ENCODE measurements around the gene THAP7. TPM values are rescaled to one million over a fixed set of nuclear protein-coding genes. Genes with fewer than 3 reads are reported as not detected.

The THAP7 gene
- total RNA-seq, 4 donors from 2014 or later, result 38.5 to 49.0 (median 42.5) TPM

DNA sequence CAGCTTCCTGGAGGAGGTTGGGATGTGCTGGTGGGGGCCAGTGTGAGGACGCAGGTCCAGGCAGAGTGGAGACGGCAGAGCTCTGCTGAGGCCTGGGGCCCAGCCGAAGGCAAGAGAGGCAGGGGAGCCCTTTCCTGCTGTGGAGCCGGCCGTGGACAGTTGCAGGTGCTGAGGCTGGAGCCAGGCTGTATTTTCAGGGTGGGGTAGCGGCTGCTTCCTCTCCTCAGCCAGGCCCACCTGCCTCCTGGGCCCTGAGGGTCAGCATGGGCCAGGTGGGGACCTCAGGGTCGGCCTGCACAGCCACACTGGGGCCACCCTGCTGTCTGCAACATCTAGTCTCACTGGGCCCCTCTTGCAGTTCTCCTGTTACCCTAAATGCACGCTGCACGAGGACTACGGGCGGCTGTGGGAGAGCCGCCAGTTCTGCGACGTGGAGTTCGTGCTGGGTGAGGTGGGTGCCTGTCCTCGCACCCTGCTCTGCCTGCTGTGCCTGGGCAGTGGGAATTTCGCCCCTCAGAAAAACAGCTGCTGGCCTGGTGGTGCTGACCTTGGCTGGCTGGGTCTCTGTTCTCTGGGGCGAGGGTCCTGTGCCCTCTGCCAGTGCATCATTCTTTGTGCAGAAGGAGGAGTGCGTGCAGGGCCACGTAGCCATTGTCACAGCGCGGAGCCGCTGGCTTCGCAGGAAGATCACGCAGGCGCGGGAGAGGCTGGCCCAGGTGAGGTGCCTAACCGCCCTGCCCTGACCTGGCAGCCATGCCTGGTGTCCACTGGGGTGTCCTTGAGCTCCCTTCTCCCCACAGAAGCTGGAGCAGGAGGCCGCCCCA lies 8.4 kb downstream of the THAP7 start:
- Histone ChIP-seq H3K27ac (no peak overlapping the region), H3K27me3 (no peaks in the 10 kb centered on the region), H3K4me1 (peaks cover 0 to 5% (median 0%) of the 10 kb centered on the region in 3 donors), H3K4me3 (no peak overlapping the region), H3K36me3 (peaks cover 0 to 99% of the 10 kb centered on the region in 2 donors), H3K9me3 (no peaks in the 10 kb centered on the region)
- ATAC-seq, result no peak
- WGBS, 2 donors (ENCODE audit: low coverage in 1 of 2), result 80% methylated on average over 1 of the region's 29 CpGs; no CpG with 5 or more reads in 1 of the 2 donors
- TF ChIP-seq CTCF (IDR thresholded peaks at IDR 0.05) (no peak), EP300 (IDR thresholded peaks at IDR 0.05) (no peak), POLR2A (IDR thresholded peaks at IDR 0.05) (no peak), POLR2AphosphoS5 (IDR thresholded peaks at IDR 0.05) (no peak)

- Histone ChIP-seq H3K4me3 (no peak overlapping the region), H3K36me3 (peaks cover 0 to 99% of the 10 kb centered on the region in 2 donors), H3K9me3 (no peaks in the 10 kb centered on the region), H3K27me3 (no peaks in the 10 kb centered on the region), H3K27ac (no peak overlapping the region), H3K4me1 (no peaks in the 10 kb centered on the region)
- WGBS, 2 donors (ENCODE audit: low coverage in 1 of 2), result 86 to 100% methylated on average over 1 to 5 of the region's 21 CpGs
- TF ChIP-seq POLR2A (IDR thresholded peaks at IDR 0.05) (no peak), POLR2AphosphoS5 (IDR thresholded peaks at IDR 0.05) (no peak), CTCF (IDR thresholded peaks at IDR 0.05) (no peak), EP300 (IDR thresholded peaks at IDR 0.05) (no peak)
- no peak for ATAC-seq
Measured at GRCh38 chr22:20992456-20993303, 9.2 kb downstream of the THAP7 start.

DNA sequence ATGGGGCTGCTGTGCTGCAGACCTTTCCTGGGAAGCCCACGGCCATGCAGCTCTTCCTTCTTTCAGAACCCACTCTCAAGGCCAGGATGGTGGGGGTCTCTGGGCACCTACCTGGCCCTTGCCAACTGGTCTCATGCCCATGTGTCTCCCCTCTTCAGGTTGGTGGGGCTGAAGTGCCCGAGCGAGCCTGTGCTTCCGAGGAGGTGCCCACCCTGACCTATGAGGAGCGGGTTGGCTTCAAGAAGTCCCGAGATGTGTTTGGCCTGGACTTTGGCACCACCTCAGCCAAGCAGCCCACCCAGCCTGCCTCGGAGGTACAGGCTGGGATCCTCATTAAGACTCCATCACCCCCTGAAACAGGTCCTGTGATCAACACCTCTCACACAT lies 9.9 kb downstream of the THAP7 start:
- WGBS, 2 donors (ENCODE audit: low coverage in 1 of 2), result 72% methylated on average over 3 of the region's 7 CpGs; no CpG with 5 or more reads in 1 of the 2 donors
- Histone ChIP-seq H3K27ac (no peak overlapping the region), H3K4me3 (no peak overlapping the region), H3K9me3 (no peaks in the 10 kb centered on the region), H3K27me3 (no peaks in the 10 kb centered on the region), H3K4me1 (no peaks in the 10 kb centered on the region), H3K36me3 (peaks cover 0 to 99% of the 10 kb centered on the region in 2 donors)
- ATAC-seq, result no peak
- no peak for TF ChIP-seq POLR2AphosphoS5 (IDR thresholded peaks at IDR 0.05)
- TF ChIP-seq CTCF (IDR thresholded peaks at IDR 0.05), result no peak
- no peak for TF ChIP-seq EP300 (IDR thresholded peaks at IDR 0.05)
- TF ChIP-seq POLR2A (IDR thresholded peaks at IDR 0.05), result no peak

DNA sequence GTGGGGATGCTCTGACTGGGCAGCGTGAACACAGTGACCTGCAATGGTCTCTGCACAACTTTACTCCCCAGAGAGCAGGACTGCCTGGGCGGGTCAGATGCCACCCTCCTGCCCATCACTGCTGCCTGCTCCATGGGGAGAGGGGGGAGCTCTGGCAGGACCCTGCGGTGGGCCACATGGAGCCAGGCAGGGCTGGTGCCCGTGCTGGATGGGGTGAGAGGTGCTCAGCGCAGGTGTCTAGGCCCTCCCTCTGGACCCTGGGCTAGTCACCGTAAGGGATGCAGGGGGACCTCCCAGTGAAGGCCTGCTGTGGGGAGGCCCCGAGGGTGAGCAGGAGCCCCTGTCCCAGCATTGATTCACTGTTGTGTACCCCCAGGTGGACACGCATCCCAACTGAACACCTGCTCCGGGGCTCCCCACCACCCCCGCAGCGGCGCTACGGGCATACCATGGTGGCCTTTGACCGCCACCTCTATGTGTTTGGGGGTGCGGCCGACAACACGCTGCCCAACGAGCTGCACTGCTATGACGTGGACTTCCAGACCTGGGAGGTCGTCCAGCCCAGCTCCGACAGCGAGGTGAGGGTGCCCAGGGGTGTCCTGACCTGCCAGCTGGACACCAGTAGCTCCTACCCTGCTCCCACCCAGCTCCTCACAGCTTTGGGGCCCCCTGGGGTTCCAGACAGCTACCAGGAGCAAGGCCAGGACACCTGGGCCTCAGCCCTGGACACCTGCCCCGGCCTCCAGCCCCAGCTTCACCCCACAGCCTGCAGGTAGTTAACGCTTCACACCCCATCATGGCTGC lies 10.5 kb downstream of the THAP7 start:
- H3K36me3 ChIP-seq, result peaks cover 0 to 99% of the 10 kb centered on the region in 2 donors
- WGBS, 2 donors (ENCODE audit: low coverage in 1 of 2), result 93% methylated on average over 3 of the region's 24 CpGs; no CpG with 5 or more reads in 1 of the 2 donors
- no peak overlapping the region for H3K27ac ChIP-seq
- ATAC-seq, result no peak
- TF ChIP-seq EP300 (IDR thresholded peaks at IDR 0.05) (no peak), POLR2A (IDR thresholded peaks at IDR 0.05) (no peak), POLR2AphosphoS5 (IDR thresholded peaks at IDR 0.05) (no peak)
- no peak overlapping the region for H3K4me3 ChIP-seq
- H3K27me3 ChIP-seq, result no peaks in the 10 kb centered on the region
- no peaks in the 10 kb centered on the region for H3K4me1 ChIP-seq
- H3K9me3 ChIP-seq, result no peaks in the 10 kb centered on the region
